T-helper 2 cell treated with Interferon-gamma antibody and Interleukin-4, amounts not matched to agents 5 μg/mL and 100 μg/mL, for 36 hours (primary cell): ENCODE data around the gene COL27A1.
A peak's percentile ranks its signal among the peaks of the same experiment; 100 is the strongest.
"Not testable (repeated sequence)": the region's sequence is repeated elsewhere in the genome, so short reads cannot be mapped to it uniquely, and the experiment has no call there.

Experiments
- DNase-seq: peaks from one replicate; pipeline ENCODE4 v3.0.0; 2021; ENCODE audit warnings: low spot score
- H3K27ac Mint-ChIP-seq: one replicate; pipeline ENCODE4 v1.8.0; 2021; ENCODE audit warnings: mild to moderate bottlenecking, mixed read lengths
- H3K27me3 Mint-ChIP-seq: one replicate; pipeline ENCODE4 v1.8.0; 2021; ENCODE audit warnings: low read depth, mixed read lengths
- H3K36me3 Mint-ChIP-seq: one replicate; pipeline ENCODE4 v1.8.0; 2021; ENCODE audit warnings: low read depth, mixed read lengths
- H3K4me1 Mint-ChIP-seq: one replicate; pipeline ENCODE4 v1.8.0; 2021; ENCODE audit warnings: low read depth, mixed read lengths
- H3K4me3 Mint-ChIP-seq: one replicate; pipeline ENCODE4 v1.8.0; 2022; ENCODE audit warnings: mild to moderate bottlenecking, moderate library complexity, mixed read lengths
- H3K9me3 Mint-ChIP-seq: one replicate; pipeline ENCODE4 v1.8.0; 2021; ENCODE audit warnings: mixed read lengths

The COL27A1 gene

DNA sequence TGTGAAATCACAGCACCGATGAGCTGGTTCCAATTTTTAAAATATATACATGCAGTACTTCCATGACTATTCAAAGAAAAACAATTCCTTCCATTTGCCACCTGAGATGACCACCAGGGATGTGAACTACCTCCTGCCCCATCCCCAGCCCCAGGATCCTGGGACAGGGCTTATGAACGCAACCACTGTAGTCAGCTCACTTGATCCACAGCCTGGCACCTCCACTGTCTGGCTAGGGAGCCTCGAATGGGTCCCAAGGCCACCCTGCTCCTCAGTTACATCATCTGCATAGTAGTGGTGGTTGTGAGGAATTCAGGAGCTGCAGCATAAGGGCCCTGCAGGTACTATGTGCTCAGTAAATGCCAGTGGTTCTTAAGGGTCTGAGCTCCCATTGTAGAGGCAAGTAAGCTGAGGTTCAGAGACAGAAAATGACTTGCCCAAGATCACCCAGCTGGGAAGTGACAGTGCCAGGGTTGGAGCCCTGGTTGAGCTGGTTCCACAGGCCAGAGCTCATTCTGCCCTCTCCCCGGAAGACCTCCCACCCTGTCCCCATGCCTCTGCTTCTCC lies 177.2 kb downstream of the COL27A1 start:
- not testable (repeated sequence) for H3K27ac Mint-ChIP-seq, DNase-seq, H3K9me3 Mint-ChIP-seq, H3K4me1 Mint-ChIP-seq, H3K27me3 Mint-ChIP-seq, H3K4me3 Mint-ChIP-seq
- H3K36me3 Mint-ChIP-seq = peaks cover 31% of the 10 kb centered on the region

GRCh38 chr9:114333718-114334117 lies 178.4 kb downstream of the COL27A1 start:
- not testable (repeated sequence) for DNase-seq, H3K4me3 Mint-ChIP-seq, H3K27ac Mint-ChIP-seq, H3K27me3 Mint-ChIP-seq, H3K4me1 Mint-ChIP-seq, H3K9me3 Mint-ChIP-seq
- H3K36me3 Mint-ChIP-seq = peaks cover 42% of the 10 kb centered on the region

- Mint-ChIP-seq H3K27me3 (no peaks in the 10 kb centered on the region), H3K27ac (no peak overlapping the region), H3K4me3 (no peak overlapping the region), H3K9me3 (peaks cover 4% of the 10 kb centered on the region), H3K36me3 (peaks cover 49% of the 10 kb centered on the region), H3K4me1 (peaks cover 8% of the 10 kb centered on the region)
- no peak for DNase-seq
These were observed 179.2 kb downstream of the COL27A1 start for GRCh38 chr9:114334490-114334889.

DNA sequence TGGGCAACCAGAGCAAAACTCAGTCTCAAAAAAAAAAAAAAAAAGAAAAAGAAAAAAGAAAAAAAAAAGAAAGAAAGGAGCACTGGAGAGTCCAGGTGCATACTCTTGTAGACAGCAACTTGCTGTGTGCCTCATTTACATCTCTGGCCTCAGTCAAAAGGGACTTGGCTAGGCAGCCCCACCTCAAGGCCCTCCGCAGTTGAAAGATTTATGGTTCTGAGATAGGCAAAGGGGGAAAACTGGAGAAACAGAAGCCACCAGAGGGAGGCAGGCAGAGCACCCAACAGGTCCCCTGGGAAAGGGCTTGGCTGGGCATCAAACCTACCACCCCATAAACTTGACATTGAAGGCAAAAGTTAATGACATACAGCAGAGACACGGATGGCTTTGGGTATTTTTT lies 180.4 kb downstream of the COL27A1 start:
- Mint-ChIP-seq H3K27ac (no peak overlapping the region), H3K27me3 (no peaks in the 10 kb centered on the region), H3K36me3 (peaks cover 60% of the 10 kb centered on the region), H3K4me1 (peaks cover 8% of the 10 kb centered on the region), H3K9me3 (peaks cover 4% of the 10 kb centered on the region), H3K4me3 (no peak overlapping the region)
- no peak for DNase-seq

- H3K9me3 Mint-ChIP-seq = peaks cover 4% of the 10 kb centered on the region
- no peak for DNase-seq
- no peak overlapping the region for H3K27ac Mint-ChIP-seq
- peaks cover 64% of the 10 kb centered on the region for H3K36me3 Mint-ChIP-seq
- H3K4me1 Mint-ChIP-seq = peaks cover 8% of the 10 kb centered on the region
- H3K27me3 Mint-ChIP-seq = no peaks in the 10 kb centered on the region
- H3K4me3 Mint-ChIP-seq = no peak overlapping the region
These were observed 180.8 kb downstream of the COL27A1 start for GRCh38 chr9:114336157-114336556.

GRCh38 chr9:114336699-114337395 lies 181.5 kb downstream of the COL27A1 start:
- no peaks in the 10 kb centered on the region for H3K27me3 Mint-ChIP-seq
- peaks cover 10% of the 10 kb centered on the region for H3K4me1 Mint-ChIP-seq
- no peak for DNase-seq
- peaks cover 4% of the 10 kb centered on the region for H3K9me3 Mint-ChIP-seq
- no peak overlapping the region for H3K4me3 Mint-ChIP-seq
- H3K36me3 Mint-ChIP-seq = peaks cover 71% of the 10 kb centered on the region
- no peak overlapping the region for H3K27ac Mint-ChIP-seq

- Mint-ChIP-seq H3K4me1 (peaks cover 9% of the 10 kb centered on the region), H3K27ac (no peak overlapping the region), H3K36me3 (peaks cover 81% of the 10 kb centered on the region), H3K27me3 (no peaks in the 10 kb centered on the region), H3K9me3 (peaks cover 4% of the 10 kb centered on the region), H3K4me3 (no peak overlapping the region)
- no peak for DNase-seq
These were observed 182.8 kb downstream of the COL27A1 start for GRCh38 chr9:114338187-114338586.

GRCh38 chr9:114339130-114339908 lies 184.0 kb downstream of the COL27A1 start:
- peaks cover 9% of the 10 kb centered on the region for H3K4me1 Mint-ChIP-seq
- H3K27me3 Mint-ChIP-seq = no peaks in the 10 kb centered on the region
- H3K27ac Mint-ChIP-seq = no peak overlapping the region
- peaks cover 4% of the 10 kb centered on the region for H3K9me3 Mint-ChIP-seq
- H3K36me3 Mint-ChIP-seq = peaks cover 91% of the 10 kb centered on the region
- no peak overlapping the region for H3K4me3 Mint-ChIP-seq
- peak; percentile 44 for DNase-seq

- Mint-ChIP-seq H3K9me3 (no peaks in the 10 kb centered on the region), H3K4me1 (peaks cover 9% of the 10 kb centered on the region), H3K4me3 (no peak overlapping the region), H3K27me3 (no peaks in the 10 kb centered on the region), H3K27ac (no peak overlapping the region), H3K36me3 (peaks cover 92% of the 10 kb centered on the region)
- DNase-seq = no peak
These were observed 186.0 kb downstream of the COL27A1 start for GRCh38 chr9:114341152-114341830.

DNA sequence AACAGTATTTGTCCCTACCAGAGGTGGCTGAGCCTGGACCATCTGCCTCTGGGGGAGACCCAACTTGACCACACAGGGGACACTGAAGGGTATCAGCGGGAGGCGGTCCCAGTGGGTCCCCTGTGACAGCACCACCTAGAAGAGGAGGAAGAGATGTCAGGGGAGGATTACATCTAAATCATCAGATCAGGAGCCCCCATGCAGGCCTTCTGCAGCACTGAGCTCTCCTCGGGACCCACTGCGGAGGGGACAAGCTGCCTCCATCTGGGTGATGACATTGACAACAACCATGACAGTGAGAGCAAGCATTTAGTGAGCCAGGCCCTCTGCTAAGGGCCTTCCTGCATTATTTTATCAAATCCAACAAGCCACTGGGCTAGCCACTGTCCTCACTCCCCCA lies 186.7 kb downstream of the COL27A1 start:
- H3K4me1 Mint-ChIP-seq = peaks cover 11% of the 10 kb centered on the region

DNA sequence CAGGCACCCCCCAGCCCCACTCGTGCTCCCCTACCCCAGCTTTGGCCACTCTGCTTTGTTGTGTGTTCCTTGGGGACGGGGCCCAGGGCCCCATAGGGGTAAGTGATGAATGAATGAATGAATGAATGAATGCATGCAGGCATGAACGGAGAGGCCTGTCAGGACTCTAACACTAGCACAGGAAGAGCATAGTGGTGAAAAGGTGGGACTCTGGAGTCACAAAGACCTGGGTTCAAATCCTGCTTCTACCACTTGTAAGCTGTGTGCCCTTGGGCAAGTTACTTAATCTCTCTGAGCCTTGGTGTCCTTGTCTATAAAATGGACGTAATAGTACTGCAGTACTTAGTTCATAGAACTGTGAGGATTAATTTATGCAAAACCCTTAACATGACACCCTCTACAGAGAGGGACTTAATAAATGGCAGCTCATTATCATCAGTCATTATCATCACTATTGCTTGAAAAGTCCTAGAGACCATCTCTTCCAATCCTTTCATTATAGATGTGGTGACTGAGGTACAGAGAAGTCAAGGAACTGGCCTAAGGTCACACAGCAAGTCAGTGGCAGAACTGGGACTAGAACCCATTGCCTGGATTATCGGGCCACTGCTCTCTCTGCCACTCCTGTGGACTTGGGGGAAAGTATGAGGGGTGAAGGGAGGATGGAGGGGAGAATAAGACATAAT lies 187.6 kb downstream of the COL27A1 start:
- Mint-ChIP-seq H3K4me1 (peaks cover 11% of the 10 kb centered on the region), H3K36me3 (peaks cover 91% of the 10 kb centered on the region), H3K27me3 (no peaks in the 10 kb centered on the region), H3K4me3 (no peak overlapping the region), H3K27ac (peak overlapping the region; percentile 67), H3K9me3 (no peaks in the 10 kb centered on the region)
- DNase-seq = no peak

More for the DNA sequence above, 186.7 kb downstream of the COL27A1 start:
- no peaks in the 10 kb centered on the region for H3K27me3 Mint-ChIP-seq
- peak overlapping the region; percentile 26 for H3K27ac Mint-ChIP-seq
- H3K9me3 Mint-ChIP-seq = no peaks in the 10 kb centered on the region
- no peak for DNase-seq
- peaks cover 92% of the 10 kb centered on the region for H3K36me3 Mint-ChIP-seq
- H3K4me3 Mint-ChIP-seq = no peak overlapping the region

GRCh38 chr9:114343471-114344187 lies 188.3 kb downstream of the COL27A1 start:
- peaks cover 91% of the 10 kb centered on the region for H3K36me3 Mint-ChIP-seq
- peak overlapping the region; percentile 67 for H3K27ac Mint-ChIP-seq
- no peak for DNase-seq
- H3K4me3 Mint-ChIP-seq = no peak overlapping the region
- no peaks in the 10 kb centered on the region for H3K27me3 Mint-ChIP-seq
- peaks cover 12% of the 10 kb centered on the region for H3K4me1 Mint-ChIP-seq
- H3K9me3 Mint-ChIP-seq = no peaks in the 10 kb centered on the region

GRCh38 chr9:114344188-114344566 lies 188.8 kb downstream of the COL27A1 start:
- Mint-ChIP-seq H3K27me3 (no peaks in the 10 kb centered on the region), H3K27ac (no peak overlapping the region), H3K9me3 (no peaks in the 10 kb centered on the region), H3K4me1 (peaks cover 13% of the 10 kb centered on the region), H3K36me3 (peaks cover 91% of the 10 kb centered on the region), H3K4me3 (no peak overlapping the region)
- no peak for DNase-seq
